Fibroblast of skin of left biceps (primary cell): ENCODE results near the gene PDE2A.
A peak's percentile ranks its signal among the peaks of the same experiment; 100 is the strongest.

Experiments
- DNase-seq, 2 experiments: peaks; one replicate each; pipeline ENCODE4 v3.0.0-alpha.2; 2013; ENCODE audit warnings: low read depth in 2 of 2

The PDE2A gene

DNA sequence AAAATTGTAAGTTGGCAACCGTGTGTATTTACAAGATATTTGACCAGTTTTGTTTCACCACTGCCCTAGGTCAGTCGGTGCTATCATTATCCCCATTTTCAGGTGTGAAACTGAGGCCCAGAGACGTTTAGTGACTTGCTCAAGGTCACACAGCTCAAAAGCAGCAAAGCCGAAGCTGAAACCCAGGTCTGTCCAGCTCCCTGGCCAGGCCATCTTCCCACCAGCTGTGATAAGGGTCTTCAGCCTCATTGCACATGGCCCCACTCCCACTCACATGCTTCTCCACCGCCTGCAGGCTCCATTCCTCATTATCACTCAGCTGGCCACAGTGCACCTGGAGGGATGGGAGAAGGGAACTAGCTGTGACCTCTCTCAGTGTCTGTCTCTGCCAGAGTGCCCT, 83.2 kb downstream of the PDE2A start:
- no peak for DNase-seq

DNA sequence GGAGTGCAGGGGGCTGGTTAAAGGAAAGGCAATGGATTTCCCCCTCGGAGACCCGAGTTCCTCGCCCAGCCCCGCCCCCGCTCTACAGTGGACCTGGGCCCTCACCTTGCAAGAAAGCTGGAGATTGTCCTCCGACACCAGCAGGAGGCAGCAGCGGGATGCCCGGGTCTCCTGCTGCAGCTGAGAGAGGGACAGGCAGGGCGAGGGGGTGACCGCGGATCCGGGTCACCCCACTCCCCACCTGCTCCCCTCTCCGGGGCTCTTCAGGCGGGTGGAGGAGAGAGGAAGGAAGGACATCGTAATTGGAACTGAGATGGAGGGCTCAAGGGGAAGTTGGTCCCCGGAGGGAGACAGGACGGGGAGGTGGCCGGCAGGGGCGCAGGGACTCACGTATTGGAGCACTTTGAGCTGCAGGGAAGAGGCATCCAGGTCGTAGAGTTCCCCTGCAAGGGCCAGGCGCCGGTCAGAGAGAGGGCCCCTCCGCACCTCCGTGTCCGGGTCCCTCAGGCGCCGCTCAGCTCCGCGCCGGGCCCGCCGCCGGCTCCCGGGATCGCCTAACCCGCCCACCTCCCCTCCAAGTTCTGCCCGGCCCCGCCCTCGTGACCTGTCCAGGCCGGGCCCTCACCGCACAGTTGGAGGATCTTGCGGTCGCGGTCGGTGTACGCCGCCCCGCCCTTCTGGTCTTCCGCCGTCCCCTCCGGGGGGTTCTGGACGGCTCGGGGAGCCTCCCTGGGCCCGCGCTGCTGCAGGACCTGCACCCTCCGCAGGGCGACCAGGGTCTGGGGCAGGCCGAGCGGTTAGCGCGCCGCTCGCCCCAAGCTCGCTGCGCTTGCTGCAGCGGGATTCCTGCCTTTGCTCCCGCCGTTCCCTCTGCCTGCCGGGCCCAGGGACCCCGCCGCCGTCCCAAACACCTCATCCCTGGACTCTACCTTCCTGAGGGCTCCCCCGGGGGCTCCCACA, 84.1 kb downstream of the PDE2A start:
- DNase-seq = no peak

DNA sequence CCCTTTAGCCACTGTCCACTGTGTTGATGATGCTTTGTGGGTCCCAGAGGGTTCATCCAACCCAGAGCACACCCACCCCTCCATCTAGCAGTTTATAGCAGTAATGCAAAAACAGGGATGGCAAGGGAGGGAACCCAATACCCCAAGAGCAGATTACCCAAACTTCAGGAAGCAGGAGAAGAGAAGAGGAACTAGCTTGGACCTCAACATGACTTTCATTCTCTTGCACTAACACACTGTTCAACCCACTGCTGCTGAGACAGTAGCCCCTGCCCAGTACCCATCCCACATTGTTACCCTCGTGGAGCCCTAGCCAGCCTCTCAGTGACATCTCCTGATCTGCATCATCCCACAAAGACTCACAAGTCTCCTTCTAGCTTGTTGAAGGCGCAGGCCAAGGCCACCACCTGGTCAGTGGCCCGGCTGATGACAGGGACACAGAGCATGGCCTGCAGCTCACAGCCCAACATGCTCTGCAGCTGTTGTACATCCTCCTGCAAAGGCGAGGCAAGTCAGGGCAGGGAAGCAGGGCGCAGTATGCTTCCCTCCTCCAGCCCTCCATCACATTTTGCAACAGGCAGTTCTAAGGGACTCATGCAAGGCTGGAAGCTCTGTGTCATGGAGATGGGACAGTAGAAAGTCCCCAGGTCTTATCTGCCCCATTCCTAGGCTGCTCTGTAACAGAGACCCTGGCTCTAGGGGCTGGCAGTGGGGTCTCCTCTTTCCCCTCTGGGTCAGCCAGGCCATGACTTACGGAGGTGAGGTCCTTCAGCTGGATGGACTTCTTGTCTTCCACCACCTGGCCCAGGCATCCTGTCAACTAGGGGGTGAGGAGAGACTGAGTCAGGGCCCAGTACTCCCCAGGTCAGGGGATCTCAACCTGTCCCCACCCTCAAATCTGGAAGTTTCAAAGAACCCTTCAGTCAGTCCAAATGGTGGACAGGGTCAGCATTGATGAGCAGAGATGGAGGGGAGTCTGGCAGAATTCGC, 85.5 kb downstream of the PDE2A start:
- DNase-seq = no peak

DNA sequence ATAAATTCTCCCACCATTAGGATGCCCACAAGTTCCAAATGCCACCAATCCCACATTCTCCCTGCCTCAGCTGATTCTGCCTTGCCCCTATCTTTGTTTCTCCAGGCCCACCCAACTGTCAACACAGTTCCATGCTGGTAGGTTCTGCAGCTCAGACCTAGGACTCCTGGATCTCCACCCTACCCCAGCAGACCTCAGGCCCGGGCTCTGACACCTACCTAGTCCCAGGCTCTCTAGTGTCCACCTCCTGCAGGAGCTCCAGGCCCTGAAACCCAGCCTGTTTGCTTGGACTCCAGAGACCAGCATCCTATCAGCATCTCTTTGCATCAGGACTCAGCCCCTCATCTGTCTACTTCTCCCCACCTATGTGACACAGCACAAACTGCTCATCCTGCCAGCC, 86.5 kb downstream of the PDE2A start:
- DNase-seq = no peak

DNA sequence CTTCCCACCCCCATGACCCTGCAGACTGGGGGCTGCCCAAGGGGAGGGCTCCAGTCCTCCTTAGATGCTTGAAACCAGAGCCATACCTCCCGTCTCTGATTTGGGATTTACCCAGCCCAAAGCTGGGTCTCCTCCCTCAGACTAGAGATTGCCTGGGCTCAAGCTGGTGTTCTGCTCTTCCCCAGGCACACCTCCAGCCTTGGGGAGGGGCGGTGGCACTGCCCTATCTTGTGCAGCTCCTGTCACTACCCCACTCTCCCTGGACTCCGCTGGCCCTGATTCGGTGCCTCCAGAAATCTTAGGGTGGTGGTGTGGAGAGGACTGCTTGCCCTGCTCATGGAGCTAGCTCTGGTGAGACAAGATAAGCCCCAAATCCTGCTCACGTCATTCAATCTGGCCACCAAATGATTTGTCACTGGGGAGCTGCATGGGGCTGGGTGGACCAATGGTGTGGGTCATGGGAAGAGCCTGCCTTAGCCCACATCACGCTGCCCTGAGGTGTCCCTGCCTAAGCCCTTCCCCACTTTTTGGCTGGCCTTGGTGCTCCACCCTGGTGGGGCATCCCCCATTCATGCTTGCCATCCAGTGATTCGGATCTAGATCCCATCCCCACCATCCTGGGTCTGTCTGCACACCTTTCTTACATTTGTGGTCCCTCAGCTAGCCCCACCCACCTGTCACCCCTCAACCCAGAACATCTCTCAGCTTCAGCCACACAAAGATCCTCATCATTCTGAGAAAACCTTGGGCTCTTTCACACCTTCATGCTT, 87.7 kb downstream of the PDE2A start:
- DNase-seq = no peak

DNA sequence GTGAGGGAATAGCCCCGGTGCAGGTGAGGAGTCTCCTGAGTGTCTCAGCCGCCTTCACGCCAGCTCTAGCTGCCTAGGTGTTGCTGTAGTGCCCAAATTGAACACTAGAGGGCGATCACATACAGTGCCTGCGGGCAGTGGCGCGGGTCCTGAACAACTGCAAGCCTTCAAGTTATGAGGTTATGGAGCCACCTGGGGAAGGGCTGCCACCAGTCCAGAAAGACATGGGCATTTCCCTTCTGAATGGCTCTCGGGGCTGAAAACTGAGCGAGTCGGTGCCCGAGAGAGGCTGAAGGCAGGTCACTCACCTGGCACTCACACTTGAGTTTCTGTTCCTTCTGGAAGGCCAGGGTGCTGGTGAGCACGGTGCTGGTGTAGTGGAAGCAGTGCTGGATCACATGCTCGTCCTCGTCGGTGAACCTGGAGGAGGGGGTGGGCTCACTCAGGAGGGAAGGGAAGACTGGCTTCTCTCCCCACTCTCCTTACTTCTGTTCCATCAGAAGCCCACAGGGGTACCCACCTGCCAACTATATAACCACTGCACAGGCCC, 88.4 kb downstream of the PDE2A start:
- peak in 1 of 2 experiments; percentile 4 for DNase-seq

DNA sequence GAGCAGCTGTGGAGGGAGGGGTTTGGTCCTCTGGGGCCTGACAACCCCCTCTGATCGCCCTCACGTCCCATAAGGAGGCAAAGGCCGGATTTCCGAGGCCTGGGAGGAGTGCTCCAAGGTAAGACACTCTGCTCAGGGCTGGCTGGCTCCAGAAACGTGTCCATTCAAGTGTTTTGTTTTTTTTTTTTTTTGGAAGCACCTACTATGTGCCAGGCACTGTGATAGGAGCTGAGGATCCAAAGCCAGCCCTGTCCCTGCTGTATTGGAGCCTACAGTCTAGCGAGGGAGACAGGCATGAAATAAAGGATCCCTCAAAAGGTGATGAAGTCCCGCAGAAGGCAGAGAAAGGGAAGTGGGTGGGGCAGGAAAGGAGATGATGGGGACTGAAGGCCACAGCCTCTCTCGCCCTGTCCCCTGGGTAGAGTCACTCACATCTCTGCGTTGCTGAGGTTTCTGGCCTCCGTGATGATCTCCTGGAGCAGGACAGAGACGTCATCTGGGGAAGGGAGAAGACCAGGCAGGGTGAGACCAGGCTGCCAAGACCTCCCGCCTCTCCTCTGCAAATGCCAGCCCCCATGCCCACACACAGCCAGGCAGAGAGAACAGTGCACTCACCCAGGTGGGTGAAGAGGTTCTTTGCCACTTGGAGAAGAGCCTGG, 89.2 kb downstream of the PDE2A start:
- DNase-seq = no peak

DNA sequence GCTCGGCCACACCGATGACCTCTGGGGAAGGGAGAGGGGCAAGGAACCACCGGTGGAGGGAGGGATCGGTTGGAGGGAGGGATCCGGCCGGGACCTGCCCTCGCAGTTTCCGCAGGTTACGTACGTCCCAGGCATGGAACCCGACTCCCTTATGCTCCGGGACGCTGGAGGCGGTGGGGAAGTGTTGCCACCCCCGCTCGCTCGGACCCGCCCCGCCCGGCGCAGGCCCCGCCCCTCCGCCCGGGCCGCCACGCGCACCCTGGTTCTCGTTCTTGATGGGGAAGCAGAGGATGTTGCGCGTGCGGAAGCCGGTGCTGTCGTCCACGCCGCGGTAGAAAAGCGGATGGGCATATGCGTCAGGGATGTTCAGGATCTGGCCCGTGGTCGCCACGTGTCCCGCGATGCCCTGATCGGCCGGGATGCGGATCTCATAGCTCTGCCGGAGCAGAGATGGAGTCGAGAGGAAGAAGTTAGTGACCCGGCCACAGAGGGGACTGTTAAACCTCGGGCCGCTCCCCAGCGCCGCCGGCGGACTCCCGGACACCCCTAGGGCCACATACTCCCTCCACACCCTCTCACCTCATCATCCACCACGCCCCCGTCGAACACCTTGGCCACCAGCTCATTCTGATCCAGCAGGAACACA, 89.8 kb downstream of the PDE2A start:
- no peak for DNase-seq

DNA sequence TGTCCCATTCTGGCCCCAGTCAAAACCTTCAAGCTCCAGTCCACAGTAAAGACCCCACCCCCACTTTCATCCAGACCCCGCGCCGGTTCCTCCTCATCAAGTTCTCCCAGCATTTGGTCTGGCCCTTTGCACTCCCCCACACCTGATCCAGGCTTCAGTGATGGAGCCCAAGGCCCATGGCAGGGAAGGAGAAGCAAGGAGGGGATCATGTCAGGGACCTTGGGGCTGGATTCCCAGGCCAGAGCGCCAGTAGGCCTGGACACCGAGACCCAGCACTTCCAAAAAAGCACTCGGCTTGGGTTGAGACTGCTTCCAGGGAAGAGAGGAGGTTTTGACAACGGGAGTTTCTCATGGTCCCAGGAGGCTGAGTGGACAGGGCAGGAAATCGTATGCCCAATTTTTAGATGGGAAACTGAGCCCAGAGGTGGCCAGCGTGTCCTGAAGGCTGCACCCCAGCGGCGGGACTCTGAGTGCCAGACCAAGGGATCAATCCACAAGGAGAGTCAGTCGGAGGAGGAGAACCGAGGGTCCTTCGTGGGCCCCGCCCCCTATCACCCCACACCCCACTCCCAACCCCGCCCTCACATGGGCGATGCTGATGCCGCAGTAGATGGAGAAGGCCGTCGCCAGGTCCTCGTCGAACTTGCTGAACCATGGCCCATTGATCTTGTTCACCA, 90.5 kb downstream of the PDE2A start:
- DNase-seq = no peak

DNA sequence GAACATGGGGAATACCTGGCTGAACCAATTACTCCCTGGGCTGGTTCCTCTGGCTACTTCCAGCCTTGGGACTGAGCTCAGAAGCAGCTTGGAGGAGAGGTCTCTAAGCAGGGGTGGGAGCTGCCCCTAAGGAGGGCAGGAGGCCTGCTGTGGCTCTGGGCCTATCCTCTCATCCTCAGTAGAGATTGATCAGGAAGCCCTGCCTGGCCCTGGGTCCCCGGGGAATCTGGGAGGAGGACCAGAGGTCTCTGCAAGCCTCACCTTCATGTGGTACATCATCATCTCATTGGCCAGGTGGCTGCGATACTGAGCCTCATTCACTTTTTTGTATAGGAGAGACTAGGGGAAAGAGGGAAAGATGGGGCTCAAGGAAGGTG, 91.1 kb downstream of the PDE2A start:
- no peak for DNase-seq

DNA sequence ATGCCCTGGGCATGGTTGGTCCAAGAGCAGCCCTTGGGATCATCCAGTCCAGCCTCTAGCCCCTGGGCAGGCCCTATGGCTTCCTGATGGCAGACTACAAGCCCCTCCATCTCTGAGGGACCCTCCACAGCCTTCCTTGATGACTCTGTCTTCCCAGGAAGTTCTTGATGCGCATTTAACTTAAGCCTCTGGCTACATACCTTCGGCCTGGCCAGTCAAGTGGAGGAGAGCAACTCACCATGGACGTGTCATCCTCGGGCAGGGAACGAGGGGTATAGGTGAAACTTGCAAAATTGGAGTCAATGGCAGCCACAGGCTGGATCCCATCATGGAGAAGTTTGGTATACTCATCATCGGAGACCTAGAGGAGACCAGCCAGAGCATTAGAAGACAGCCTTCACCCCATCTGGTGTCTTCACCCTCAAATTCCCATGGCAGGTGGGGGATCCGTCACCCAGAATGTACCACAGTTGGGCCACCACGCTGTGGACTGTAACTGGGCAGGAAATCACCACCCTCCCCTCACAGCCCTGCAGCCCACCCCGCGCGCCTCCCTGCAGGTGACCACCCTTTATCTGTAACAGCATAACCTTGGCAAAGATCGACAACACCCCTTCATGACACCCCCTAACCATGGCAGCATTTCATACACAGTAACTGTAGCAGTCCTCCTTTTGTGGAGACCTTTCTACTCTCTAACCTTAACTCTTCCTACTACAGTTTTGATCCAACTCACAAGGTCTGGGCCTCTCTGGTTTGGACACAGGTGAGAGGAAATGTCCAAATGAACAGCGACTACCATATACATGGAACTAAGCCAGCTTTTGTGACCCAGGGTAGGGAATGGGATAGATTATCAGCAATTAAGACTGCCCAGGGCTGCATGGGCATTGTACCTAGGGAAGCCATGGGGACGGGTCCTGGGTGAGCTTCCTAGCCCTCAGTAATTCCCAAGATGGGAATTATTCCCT, 91.7 kb downstream of the PDE2A start:
- DNase-seq = no peak

DNA sequence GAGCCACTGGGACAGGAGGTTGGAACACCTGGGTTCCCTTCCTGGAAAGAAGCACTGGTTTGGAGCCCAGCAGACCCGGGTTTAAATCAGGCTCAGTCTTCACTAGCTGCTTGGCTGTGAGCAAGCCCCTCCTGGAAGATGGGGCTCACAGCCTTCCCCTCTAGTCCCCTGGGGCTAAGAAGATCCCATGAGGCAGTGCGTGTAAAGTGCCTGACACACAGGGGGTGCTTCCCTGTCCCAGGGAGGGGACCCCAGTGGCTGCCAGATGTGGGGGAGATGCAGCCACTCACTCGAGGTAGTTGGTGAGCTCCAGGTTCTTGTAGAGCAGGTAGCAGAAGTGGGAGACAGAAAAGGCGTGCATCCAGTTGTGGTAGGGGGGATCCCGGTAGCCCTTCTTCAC, 93.2 kb downstream of the PDE2A start:
- no peak for DNase-seq

DNA sequence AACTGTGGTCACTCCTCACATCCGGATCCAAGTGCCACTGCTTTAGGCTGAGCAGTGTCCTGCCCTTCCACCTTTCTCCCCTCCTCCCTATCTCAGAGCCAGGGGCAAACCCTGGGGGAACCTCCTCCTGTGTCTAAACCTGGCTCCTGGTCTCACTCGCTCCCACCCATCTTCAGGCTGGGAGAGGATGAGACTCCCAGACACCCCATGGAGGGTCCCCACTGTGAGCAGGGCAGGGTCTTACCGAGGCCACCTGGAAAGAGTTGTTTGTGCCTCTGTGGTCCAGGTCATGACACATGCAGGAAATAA, 93.6 kb downstream of the PDE2A start:
- DNase-seq = no peak

DNA sequence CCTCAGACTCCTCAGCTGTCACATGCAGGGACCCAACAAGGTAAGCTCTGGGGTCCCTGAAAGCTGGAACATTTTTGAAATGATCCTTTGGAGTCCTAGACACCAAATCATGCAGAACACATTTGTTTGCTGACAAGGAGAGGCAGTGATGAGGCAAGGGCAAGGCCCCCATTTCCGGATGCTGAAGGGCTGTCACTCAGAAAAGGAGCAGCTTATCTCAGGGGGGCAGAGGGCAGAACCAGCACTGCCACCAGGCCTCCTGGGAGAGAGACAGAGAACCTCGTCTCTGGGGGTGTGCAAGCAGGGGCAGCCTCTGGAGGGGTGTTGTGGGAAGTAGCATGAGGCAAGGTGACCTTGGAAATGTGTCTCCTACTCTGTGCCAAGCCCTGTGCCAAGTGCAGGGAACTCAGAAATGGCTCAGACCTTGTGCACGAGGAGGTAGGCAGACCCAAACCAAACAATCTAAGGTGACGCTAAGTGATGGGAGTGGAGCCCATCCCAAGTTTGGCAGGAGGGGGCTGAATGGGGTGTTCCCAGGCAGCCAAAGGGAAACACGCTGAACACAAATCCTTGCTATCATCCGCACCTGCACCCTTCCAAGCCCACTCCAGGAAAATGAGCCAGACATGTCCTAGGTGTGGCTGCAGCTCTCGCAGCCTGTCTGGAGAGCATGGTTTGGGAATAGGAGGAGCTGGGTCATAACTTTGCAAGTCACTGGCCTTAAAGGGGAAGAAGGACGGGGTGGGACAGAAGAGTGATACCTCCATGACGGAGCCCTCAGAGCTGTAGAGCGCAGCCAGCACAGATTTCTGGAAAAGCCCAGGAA, 94.2 kb downstream of the PDE2A start:
- DNase-seq = no peak

DNA sequence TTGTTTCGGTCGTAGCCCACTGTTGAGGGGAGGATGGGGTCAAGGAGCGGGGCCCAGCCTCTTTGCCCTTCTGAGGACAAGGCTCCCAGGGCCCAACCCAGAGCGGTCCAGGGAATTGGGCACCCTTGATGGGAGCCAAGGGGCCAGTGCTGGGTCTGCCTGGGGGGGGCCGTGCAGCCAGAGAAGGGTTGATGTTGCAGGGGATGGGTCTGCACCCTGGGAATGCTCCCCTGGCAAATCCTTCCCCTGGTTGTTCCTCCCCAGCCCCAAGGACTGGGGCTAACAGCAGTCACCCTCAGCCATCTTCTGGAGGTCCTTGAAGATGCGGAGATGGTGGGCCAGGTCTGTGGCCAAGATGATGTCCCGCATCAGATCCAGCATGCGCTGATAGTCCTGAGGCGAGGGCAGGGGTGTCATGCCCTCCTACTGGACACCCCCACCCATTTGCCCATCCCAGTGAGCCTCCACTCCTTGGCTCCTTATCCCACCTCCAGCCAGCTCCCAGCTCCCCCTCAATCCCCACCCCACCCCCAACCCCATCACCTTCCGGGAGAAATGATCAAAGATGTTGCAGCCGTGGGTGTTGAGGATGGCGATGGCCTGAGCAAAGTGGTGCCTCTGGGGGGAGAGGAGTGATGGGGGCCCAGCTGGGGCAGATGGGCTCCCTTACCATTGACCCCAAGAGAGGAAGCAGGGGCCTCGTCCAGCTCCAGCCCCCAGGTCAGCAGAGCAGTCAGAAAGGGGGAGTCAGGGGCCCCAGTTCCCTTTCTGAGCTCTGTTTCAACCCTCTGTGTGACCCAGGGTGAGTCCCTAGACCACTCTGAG, 95.0 kb downstream of the PDE2A start:
- DNase-seq = no peak

DNA sequence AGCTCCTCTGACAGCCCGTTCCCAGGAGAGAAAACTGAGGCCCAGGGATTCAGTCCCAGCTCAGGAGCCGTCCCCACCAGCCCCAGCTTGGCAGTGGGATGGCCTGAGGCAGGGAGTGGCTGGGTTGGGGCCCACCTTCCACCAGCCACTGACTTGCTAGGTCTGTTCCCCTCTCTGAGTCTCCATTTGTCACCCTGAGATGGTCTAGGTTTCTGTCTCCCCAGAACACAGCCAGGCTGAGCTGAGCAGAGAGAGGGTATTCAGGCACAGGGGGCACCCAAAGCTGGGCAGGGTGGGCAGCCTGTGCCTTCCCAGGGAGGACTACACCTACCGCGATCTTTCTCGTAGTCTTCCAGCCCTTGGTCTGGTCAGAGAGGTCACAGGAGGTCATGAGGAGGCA, 95.7 kb downstream of the PDE2A start:
- no peak for DNase-seq

DNA sequence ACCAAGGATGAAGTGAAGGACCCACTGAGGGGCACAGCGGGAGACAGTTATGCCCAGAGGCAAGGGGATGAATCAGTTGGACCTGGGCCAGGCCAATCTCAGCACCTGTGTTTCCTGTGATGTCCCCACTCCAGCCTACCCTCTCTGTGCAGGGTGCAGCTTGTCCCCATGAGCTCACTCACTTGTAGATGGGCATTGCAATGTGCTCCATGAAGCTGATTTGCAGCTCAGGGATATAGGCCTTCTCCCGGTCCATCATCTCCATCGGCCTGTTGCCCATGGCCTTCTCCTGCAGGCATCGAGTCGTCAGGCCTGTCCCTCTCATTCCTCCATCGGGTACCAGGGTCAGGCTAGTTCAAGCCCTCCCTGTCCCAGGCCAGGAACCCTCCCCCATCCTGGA, 96.2 kb downstream of the PDE2A start:
- no peak for DNase-seq
